HL-60 (cell line): Measurements from ENCODE around the gene CNIH3.

Source experiments
- DNase-seq, 2 experiments: peaks; one replicate each; pipeline ENCODE4 v3.0.0-alpha.2; 2010 to 2020; ENCODE audit warnings: low read depth in 1 of 2, low spot score in 1 of 2
- H3K27ac ChIP-seq: fragments of 250-450 bp; sonication (Bioruptor Pico); replicated peaks from 2 replicates; pipeline ENCODE4 v1.5.1; 2020; ENCODE audit warnings: mild to moderate bottlenecking, moderate library complexity
- H3K27me3 ChIP-seq: fragments of 250-450 bp; sonication (Bioruptor Pico); 2 replicates; pipeline ENCODE4 v1.5.1; 2021; ENCODE audit warnings: mild to moderate bottlenecking, moderate library complexity; ENCODE audit not compliant: insufficient read depth, poor library complexity, severe bottlenecking
- H3K4me3 ChIP-seq: replicated peaks from 2 replicates; pipeline ENCODE4 v1.5.1; 2011; ENCODE audit warnings: mild to moderate bottlenecking, control low read depth, low read length; ENCODE audit not compliant: insufficient read depth
- CTCF ChIP-seq: IDR thresholded peaks from one replicate; pipeline ENCODE4 v1.5.1; 2011; ENCODE audit warnings: low read length, control low read depth, inconsistent platforms; ENCODE audit not compliant: insufficient read depth
- GABPA ChIP-seq: IDR thresholded peaks from 2 replicates; pipeline ENCODE4 v1.6.1; 2012; ENCODE audit warnings: low read depth
- POLR2AphosphoS5 ChIP-seq: IDR thresholded peaks from 2 replicates; pipeline ENCODE4 v1.6.1; 2012; ENCODE audit warnings: low read depth
- REST ChIP-seq: IDR thresholded peaks from 2 replicates; pipeline ENCODE4 v1.6.1; 2012; ENCODE audit warnings: low read depth; ENCODE audit not compliant: insufficient replicate concordance
- SPI1 ChIP-seq: IDR thresholded peaks from 2 replicates; pipeline ENCODE4 v1.6.1; 2012; ENCODE audit warnings: low read depth, mild to moderate bottlenecking, borderline replicate concordance

CNIH3 gene

GRCh38 chr1:224789311-224789710 is 173.2 kb downstream of the CNIH3 start:
- Histone ChIP-seq H3K27ac (no peak overlapping the region), H3K4me3 (no peak overlapping the region), H3K27me3 (no peaks in the 10 kb centered on the region)
- TF ChIP-seq POLR2AphosphoS5 = no peak
- TF ChIP-seq REST = no peak
- no peak for TF ChIP-seq SPI1
- no peak for TF ChIP-seq CTCF
- TF ChIP-seq GABPA = no peak
- no peak for DNase-seq
